Lower lobe of right lung (tissue), 2 donors: ENCODE measurements around the gene GLB1L3. TPM values are rescaled to one million over a fixed set of nuclear protein-coding genes. Genes with fewer than 3 reads are reported as not detected.

Experiments
- ATAC-seq, 2 donors: fragments of 200-7000 bp; cut with Tn5 transposase; one replicate each; pipeline ENCODE4 v1.9.1; 2020 to 2022; ENCODE audit warnings: mild to moderate bottlenecking in 2 of 2, moderate library complexity in 2 of 2
- DNase-seq: peaks from one replicate; pipeline ENCODE4 v3.0.0-alpha.2; 2020
- H3K27ac ChIP-seq: fragments of 200-600 bp; one replicate; pipeline ENCODE4 v1.8.0; 2022
- H3K27me3 ChIP-seq: fragments of 200-600 bp; one replicate; pipeline ENCODE4 v1.8.0; 2022; ENCODE audit warnings: low read depth
- H3K36me3 ChIP-seq: fragments of 200-600 bp; one replicate; pipeline ENCODE4 v1.8.0; 2022; ENCODE audit warnings: mild to moderate bottlenecking
- H3K4me1 ChIP-seq: fragments of 200-600 bp; one replicate; pipeline ENCODE4 v1.8.0; 2022
- H3K4me3 ChIP-seq: fragments of 200-600 bp; one replicate; pipeline ENCODE4 v1.8.0; 2022; ENCODE audit warnings: mild to moderate bottlenecking
- H3K9me3 ChIP-seq: fragments of 200-600 bp; one replicate; pipeline ENCODE4 v1.8.0; 2022
- CTCF ChIP-seq: fragments of 200-600 bp; IDR thresholded peaks from one replicate; pipeline ENCODE4 v1.8.0; 2022; ENCODE audit warnings: antibody characterized with exemption, mild to moderate bottlenecking
- intact Hi-C: fragments of 100-400 bp; cut with DNase I; formaldehyde crosslinking; loops from one replicate; pipeline ENCODE4 v1.11.0; 2022
- total RNA-seq: library from RNA; stranded (reverse); fragmentation: NEBNext Ultra II Directional; extraction: Animal tissue kit (Norgen Biotek cat#: 25700); gene quantifications from one replicate; pipeline ENCODE4 v1.2.1, GENCODE V29; 2021
- donor health status: DM: no; HTN: yes; CAD: no; lungs with severe emphysema.

Gene GLB1L3
- total RNA-seq, 1 donor from 2014 or later, result 0.27 TPM

GRCh38 chr11:134258577-134258976 is 17.6 kb upstream of the GLB1L3 start:
- peak in 1 of 2 donors; percentile 80 for ATAC-seq
- Histone ChIP-seq H3K27me3 (no peaks in the 10 kb centered on the region), H3K9me3 (no peaks in the 10 kb centered on the region), H3K4me3 (no peak overlapping the region), H3K4me1 (peaks cover 24% of the 10 kb centered on the region), H3K36me3 (peaks cover 72% of the 10 kb centered on the region), H3K27ac (no peak overlapping the region)
- no peak for DNase-seq
- intact Hi-C loops, result no loop called here
- no peak for TF ChIP-seq CTCF

- no peaks in the 10 kb centered on the region for H3K9me3 ChIP-seq
- H3K4me3 ChIP-seq, result no peak overlapping the region
- DNase-seq (no peak), ATAC-seq (no peak)
- H3K27ac ChIP-seq, result no peak overlapping the region
- intact Hi-C loops, result no loop called here
- H3K4me1 ChIP-seq, result peaks cover 8% of the 10 kb centered on the region
- no peak for TF ChIP-seq CTCF
- H3K36me3 ChIP-seq, result peaks cover 84% of the 10 kb centered on the region
- H3K27me3 ChIP-seq, result no peaks in the 10 kb centered on the region
These were observed 15.7 kb upstream of the GLB1L3 start for GRCh38 chr11:134260503-134260902.

GRCh38 chr11:134260983-134261382 is 15.2 kb upstream of the GLB1L3 start:
- Histone ChIP-seq H3K4me3 (no peak overlapping the region), H3K27me3 (no peaks in the 10 kb centered on the region), H3K27ac (no peak overlapping the region), H3K9me3 (no peaks in the 10 kb centered on the region), H3K4me1 (peaks cover 8% of the 10 kb centered on the region), H3K36me3 (peaks cover 84% of the 10 kb centered on the region)
- ATAC-seq, result no peak
- no peak for TF ChIP-seq CTCF
- no peak for DNase-seq
- intact Hi-C loops, result no loop called here

- H3K4me1 ChIP-seq, result peaks cover 16% of the 10 kb centered on the region
- no peaks in the 10 kb centered on the region for H3K27me3 ChIP-seq
- no peak for DNase-seq
- peak in 1 of 2 donors; percentile 5 for ATAC-seq
- peaks cover 77% of the 10 kb centered on the region for H3K36me3 ChIP-seq
- TF ChIP-seq CTCF, result peak; percentile 50
- no peak overlapping the region for H3K4me3 ChIP-seq
- no peak overlapping the region for H3K27ac ChIP-seq
- intact Hi-C loops, result no loop called here
- no peaks in the 10 kb centered on the region for H3K9me3 ChIP-seq
These were observed 14.3 kb upstream of the GLB1L3 start for GRCh38 chr11:134261626-134262488.

- H3K4me3 ChIP-seq, result no peak overlapping the region
- intact Hi-C loops, result no loop called here
- H3K27me3 ChIP-seq, result peaks cover 5% of the 10 kb centered on the region
- no peak overlapping the region for H3K27ac ChIP-seq
- no peaks in the 10 kb centered on the region for H3K9me3 ChIP-seq
- no peak for DNase-seq
- H3K36me3 ChIP-seq, result peaks cover 46% of the 10 kb centered on the region
- no peak for TF ChIP-seq CTCF
- ATAC-seq, result no peak
- H3K4me1 ChIP-seq, result peaks cover 24% of the 10 kb centered on the region
These were observed 11.0 kb upstream of the GLB1L3 start for GRCh38 chr11:134264966-134265764.
